Subcutaneous abdominal adipose tissue (tissue), 5 donors: ENCODE measurements around the gene WASHC2C.
"Not testable (repeated sequence)": the region's sequence is repeated elsewhere in the genome, so short reads cannot be mapped to it uniquely, and the experiment has no call there.

Source experiments
- H3K27ac ChIP-seq: one replicate; pipeline ENCODE4 v1.7.0; 2013; ENCODE audit warnings: low read depth, mild to moderate bottlenecking, inconsistent platforms, low read length, moderate library complexity
- H3K27me3 ChIP-seq, 5 donors: one replicate each; pipeline ENCODE4 v1.7.0; 2013; ENCODE audit warnings: low read length in 5 of 5, inconsistent platforms in 1 of 5; ENCODE audit not compliant: control insufficient read depth in 5 of 5, insufficient read depth in 4 of 5
- H3K36me3 ChIP-seq, 5 donors: one replicate each; pipeline ENCODE4 v1.7.0; 2013; ENCODE audit warnings: low read length in 5 of 5; ENCODE audit not compliant: control insufficient read depth in 5 of 5, insufficient read depth in 5 of 5
- H3K4me1 ChIP-seq, 5 donors: one replicate each; pipeline ENCODE4 v1.7.0; 2013; ENCODE audit warnings: low read length in 5 of 5, mild to moderate bottlenecking in 3 of 5, moderate library complexity in 1 of 5; ENCODE audit not compliant: control insufficient read depth in 5 of 5, insufficient read depth in 5 of 5
- H3K4me3 ChIP-seq, 5 donors: one replicate each; pipeline ENCODE4 v1.7.0; 2013; ENCODE audit warnings: low read length in 5 of 5, low read depth in 1 of 5
- H3K9ac ChIP-seq, 5 donors: one replicate each; pipeline ENCODE4 v1.7.0; 2013; ENCODE audit warnings: low read length in 5 of 5, mild to moderate bottlenecking in 4 of 5, moderate library complexity in 3 of 5
- H3K9me3 ChIP-seq, 5 donors: one replicate each; pipeline ENCODE4 v1.7.0; 2013; ENCODE audit warnings: low read length in 5 of 5; ENCODE audit not compliant: control insufficient read depth in 5 of 5
- donor health status: healthy.
- donor health status: healthy.
- donor health status: healthy.
- donor health status: healthy.
- donor health status: healthy.

Gene WASHC2C

DNA sequence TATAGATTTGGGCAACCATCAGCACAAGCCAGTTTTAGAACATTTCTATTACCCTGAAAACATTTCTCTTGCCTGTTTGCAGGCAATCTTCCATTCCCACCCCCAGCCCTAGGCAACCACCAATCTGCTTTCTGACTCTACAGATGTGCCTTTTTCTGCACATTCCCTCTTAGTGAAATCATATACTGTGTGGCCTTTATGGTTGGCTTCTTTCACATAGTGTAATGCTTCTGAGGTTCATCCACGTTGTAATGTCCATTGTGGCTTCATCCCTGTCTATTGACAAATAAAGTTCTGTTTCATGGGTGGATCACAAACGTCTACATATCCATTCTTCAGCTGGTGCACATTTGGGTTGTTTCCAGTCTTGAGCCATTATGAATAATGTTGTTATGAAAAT lies 77.9 kb downstream of the WASHC2C start:
- H3K4me3 ChIP-seq, H3K36me3 ChIP-seq: not testable (repeated sequence)

DNA sequence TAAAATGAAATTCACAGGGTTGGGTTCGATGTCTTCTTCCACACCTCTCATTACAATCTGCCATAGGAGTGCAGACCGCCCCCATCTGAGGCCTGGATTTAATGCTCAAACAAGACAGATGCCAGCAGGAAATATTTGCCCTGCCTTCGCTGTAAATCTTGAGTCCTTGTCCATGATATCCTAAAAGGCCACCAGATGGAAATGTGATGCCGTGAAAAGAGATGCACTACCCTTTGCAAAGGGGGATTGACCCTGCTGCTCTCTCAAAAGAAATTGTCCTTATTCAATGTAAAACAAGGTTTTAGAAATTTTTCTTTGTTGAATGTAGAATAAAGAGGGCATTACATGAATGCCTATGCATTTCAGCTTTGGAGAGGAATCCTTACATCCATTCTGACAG lies 82.8 kb downstream of the WASHC2C start:
- Histone ChIP-seq H3K4me1 (no peaks in the 10 kb centered on the region), H3K36me3 (no peaks in the 10 kb centered on the region), H3K27me3 (no peaks in the 10 kb centered on the region), H3K9ac (no peak overlapping the region), H3K27ac (no peak overlapping the region), H3K9me3 (no peaks in the 10 kb centered on the region), H3K4me3 (no peak overlapping the region)

More for the DNA sequence above, 77.9 kb downstream of the WASHC2C start:
- not testable (repeated sequence) for H3K27ac ChIP-seq, H3K4me1 ChIP-seq, H3K9ac ChIP-seq, H3K27me3 ChIP-seq, H3K9me3 ChIP-seq

DNA sequence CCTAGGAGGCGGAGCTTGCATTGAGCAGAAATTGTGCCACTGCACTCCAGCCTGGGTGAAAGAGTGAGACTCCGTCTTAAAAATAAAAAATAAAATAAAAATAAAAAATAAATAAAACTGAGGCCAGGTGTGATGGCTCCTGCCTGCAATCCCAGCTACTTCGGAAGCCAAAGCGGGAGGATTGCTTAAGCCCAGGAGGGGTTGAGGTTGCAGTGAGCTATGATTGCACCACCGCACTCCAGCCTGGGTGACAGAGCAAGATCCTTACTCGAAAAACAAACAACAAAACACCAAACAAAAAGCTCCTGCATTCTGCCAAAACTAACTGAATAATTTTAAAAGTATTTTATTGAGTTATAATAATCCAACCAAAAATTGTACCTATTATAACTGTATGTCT lies 84.0 kb downstream of the WASHC2C start:
- Histone ChIP-seq H3K4me1 (no peaks in the 10 kb centered on the region), H3K9ac (no peak overlapping the region), H3K27ac (no peak overlapping the region), H3K4me3 (no peak overlapping the region), H3K27me3 (no peaks in the 10 kb centered on the region), H3K9me3 (no peaks in the 10 kb centered on the region), H3K36me3 (no peaks in the 10 kb centered on the region)

DNA sequence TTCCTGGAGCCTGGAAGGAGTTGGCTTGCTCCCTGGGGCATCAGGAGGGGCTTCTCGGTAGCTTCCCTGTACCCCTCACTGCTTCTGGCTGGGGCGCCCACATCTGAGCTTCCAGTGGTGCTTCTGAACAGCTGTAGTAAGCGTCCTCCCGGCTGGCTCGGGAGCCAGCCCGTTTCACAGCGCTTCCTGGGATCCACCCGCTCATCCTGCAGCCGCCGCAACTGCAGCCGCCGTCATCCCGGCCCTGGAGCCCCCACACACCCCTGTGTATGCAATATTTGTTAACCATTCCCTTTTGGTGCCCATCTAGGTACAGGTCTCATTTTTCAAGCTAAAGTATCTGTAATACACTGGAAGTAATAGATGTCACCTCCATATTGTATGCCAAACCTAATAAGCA lies 85.9 kb downstream of the WASHC2C start:
- H3K9me3 ChIP-seq, H3K4me1 ChIP-seq, H3K27ac ChIP-seq, H3K4me3 ChIP-seq, H3K36me3 ChIP-seq, H3K9ac ChIP-seq, H3K27me3 ChIP-seq: not testable (repeated sequence)

DNA sequence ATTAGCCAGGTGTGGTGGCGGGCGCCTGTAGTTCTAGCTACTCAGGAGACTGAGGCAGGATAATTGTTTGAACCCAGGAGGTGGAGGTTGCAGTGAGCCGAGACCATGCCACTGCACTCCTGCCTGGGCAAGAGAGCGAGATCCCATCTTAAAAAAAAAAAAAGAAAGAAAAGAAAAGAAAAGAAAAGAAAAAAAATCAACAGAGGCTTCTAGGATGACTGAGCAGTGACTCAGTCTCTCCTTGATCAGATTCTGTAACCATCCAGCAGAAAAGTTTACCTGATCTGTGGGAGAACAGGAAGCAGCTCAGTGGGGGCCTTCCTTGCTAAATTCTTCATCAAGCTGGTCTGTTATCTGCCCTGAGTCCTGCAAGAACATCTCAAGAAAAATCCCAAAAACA lies 87.1 kb downstream of the WASHC2C start:
- not testable (repeated sequence) for H3K27ac ChIP-seq, H3K36me3 ChIP-seq, H3K4me1 ChIP-seq, H3K27me3 ChIP-seq, H3K9me3 ChIP-seq, H3K4me3 ChIP-seq, H3K9ac ChIP-seq

DNA sequence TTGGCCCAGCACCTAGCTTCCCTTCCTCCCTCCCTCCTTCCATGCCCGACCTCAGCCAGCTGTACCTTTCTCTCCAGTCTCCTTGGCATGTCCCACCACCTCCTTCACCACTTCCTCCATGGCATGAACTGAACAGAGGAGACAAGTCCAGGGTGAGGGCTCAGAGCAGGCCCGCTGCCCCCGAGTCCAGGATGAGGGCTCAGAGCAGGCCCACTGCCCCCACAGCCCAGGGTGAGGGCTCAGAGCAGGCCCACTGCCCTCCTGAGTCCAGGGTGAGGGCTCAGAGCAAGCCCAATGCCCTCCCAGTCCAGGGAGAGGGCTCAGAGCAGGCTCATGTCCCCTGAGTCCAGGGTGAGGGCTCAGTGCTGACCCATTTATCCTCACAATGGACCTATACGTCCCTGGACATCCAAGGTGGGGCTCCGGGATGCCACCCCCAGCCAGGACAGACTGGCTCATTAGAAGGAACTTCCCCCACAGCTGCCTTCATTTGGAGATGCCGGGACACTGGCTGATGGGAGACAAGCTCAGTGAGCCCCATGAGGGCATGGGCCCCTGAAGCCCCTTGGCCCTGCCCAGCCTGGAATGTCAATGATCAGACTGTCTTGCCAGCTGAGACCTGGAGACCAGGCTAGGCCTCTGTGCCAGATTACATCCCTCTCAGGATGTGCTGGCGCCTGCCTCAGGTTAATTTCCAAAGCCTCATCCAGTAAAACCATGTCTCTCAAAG lies 90.2 kb downstream of the WASHC2C start:
- H3K4me3 ChIP-seq, result no peak overlapping the region
- no peaks in the 10 kb centered on the region for H3K9me3 ChIP-seq
- H3K27me3 ChIP-seq, result no peaks in the 10 kb centered on the region
- no peaks in the 10 kb centered on the region for H3K36me3 ChIP-seq
- H3K4me1 ChIP-seq, result peaks cover 0 to 2% (median 0%) of the 10 kb centered on the region in 5 donors
- H3K9ac ChIP-seq, result no peak overlapping the region
- no peak overlapping the region for H3K27ac ChIP-seq

DNA sequence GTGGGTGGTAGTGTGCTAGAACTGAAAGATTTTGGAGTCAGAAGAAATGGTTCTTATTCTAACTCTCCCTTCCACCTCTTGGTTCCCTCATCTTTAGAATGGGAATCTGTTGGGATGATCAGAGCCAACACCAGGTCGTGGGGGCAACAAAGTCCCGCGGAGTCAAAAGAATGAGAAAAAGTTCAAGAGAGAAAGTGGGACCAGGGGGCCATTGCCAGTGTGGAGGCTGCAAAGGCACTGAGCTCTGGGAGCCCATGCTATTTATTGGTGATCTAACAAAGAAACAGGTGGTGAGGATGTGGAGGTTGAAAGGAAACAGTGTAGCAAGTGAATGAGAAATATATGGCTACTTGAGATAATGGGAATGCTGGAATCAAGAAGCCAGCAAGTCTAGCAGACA lies 90.8 kb downstream of the WASHC2C start:
- no peaks in the 10 kb centered on the region for H3K9me3 ChIP-seq
- H3K36me3 ChIP-seq, result no peaks in the 10 kb centered on the region
- H3K27me3 ChIP-seq, result no peaks in the 10 kb centered on the region
- H3K4me3 ChIP-seq, result no peak overlapping the region
- no peak overlapping the region for H3K9ac ChIP-seq
- H3K4me1 ChIP-seq, result peaks cover 0 to 2% (median 0%) of the 10 kb centered on the region in 5 donors
- no peak overlapping the region for H3K27ac ChIP-seq

DNA sequence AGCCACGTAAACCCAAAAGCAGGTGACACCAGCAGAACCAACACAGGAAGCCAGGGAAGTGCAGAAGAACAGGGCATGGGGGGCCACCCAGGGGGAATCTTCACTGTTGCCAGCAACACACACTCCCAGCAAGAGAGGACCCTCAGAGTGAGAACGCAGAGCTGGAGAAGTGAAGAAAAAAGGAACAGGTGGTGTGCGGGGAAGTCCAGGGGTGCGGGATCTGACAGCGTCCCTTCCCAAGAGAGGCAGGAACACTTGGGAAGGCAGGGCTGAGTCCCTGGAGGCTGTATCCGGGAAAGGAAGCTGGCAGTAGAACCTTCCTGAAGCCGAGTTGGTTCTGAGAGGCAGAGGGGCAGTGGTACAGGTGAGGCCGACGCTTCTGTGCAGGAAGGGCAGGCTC lies 92.5 kb downstream of the WASHC2C start:
- H3K9me3 ChIP-seq, result no peaks in the 10 kb centered on the region
- no peaks in the 10 kb centered on the region for H3K36me3 ChIP-seq
- peaks cover 0 to 2% (median 0%) of the 10 kb centered on the region in 5 donors for H3K4me1 ChIP-seq
- no peak overlapping the region for H3K4me3 ChIP-seq
- H3K27ac ChIP-seq, result no peak overlapping the region
- no peaks in the 10 kb centered on the region for H3K27me3 ChIP-seq
- H3K9ac ChIP-seq, result no peak overlapping the region

DNA sequence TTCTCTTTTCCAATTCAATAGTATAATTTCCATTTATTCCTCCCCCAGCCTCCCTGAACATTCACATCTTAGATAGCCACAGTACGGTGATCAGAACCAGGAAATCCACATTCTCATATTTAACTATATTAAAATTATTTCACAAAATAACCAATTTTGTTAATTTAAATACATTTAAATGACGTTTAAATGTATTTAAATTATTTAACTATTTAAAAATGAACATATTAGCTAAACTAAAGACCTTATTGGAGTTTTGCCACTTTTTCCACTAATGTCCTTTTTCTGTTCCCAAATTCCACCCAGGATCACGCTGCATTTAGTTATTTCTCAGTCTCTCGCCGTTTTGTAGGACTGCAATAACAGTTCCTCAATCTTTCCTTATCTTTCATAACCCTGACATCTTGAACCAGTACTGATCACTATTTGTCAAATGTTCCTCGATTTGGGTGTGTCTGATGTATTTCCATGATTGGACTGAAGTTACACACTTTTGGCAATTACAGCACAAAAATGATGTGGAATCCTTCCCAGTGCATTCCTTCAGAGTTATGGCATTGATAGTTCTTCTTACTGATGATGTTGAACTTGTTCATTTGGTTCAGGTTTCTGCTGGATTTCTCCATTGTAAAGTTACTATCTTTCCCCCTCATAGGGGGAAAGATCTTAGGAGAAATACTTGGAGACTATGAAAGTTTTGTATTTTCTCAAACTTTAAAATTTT lies 93.2 kb downstream of the WASHC2C start:
- H3K4me3 ChIP-seq, H3K9me3 ChIP-seq, H3K27ac ChIP-seq, H3K27me3 ChIP-seq, H3K36me3 ChIP-seq, H3K4me1 ChIP-seq, H3K9ac ChIP-seq: not testable (repeated sequence)

DNA sequence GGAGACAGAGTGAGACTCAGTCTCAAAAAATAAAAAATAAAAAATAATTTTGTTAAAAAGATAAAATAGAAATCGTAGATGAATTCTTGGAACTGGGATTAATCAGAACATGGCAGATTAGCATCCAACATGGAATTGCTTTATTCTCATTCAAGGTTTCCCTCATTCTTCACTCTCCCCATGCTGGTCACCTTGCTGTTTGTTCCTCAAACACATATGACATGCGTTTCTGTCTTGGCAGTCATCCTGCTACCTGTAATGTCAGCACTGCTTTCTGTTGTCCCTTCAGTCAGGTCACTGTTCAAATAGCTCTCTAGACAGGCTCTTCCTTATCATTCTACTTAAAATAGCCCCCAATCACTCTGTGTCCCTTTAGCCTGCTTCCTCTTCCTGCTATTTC lies 95.9 kb downstream of the WASHC2C start:
- H3K36me3 ChIP-seq, H3K4me1 ChIP-seq: not testable (repeated sequence)

More for the DNA sequence above, 95.9 kb downstream of the WASHC2C start:
- not testable (repeated sequence) for H3K9ac ChIP-seq, H3K27ac ChIP-seq, H3K27me3 ChIP-seq, H3K9me3 ChIP-seq, H3K4me3 ChIP-seq
